Smooth muscle cell (in vitro differentiated cells): ENCODE results near the gene WSCD2. TPM values are rescaled to one million over a fixed set of nuclear protein-coding genes. Genes with fewer than 3 reads are reported as not detected.

Source experiments
- DNase-seq: peaks from one replicate; lab custom pipeline; 2025; ENCODE audit not compliant: unreplicated experiment; lab: John Stamatoyannopoulos, UW
- H2AFZ ChIP-seq: fragments of 200-600 bp; sonication (generic); 2 replicates; pipeline ENCODE4 v1.6.0; 2016; ENCODE audit warnings: antibody characterized with exemption, low read depth, mild to moderate bottlenecking
- H3F3A ChIP-seq: fragments of 200-600 bp; sonication (generic); 2 replicates; pipeline ENCODE4 v1.6.0; 2017; ENCODE audit warnings: antibody characterized with exemption, low read depth
- H3K27ac ChIP-seq: fragments of 200-600 bp; sonication (generic); 2 replicates; pipeline ENCODE4 v1.5.1; 2016; ENCODE audit warnings: low read depth, mild to moderate bottlenecking
- H3K27me3 ChIP-seq: fragments of 200-600 bp; sonication (generic); 2 replicates; pipeline ENCODE4 v1.6.1; 2016; ENCODE audit warnings: low read depth, mild to moderate bottlenecking
- H3K36me3 ChIP-seq: fragments of 200-600 bp; sonication (generic); 2 replicates; pipeline ENCODE4 v1.5.1; 2016; ENCODE audit warnings: low read depth
- H3K4me1 ChIP-seq: fragments of 200-600 bp; sonication (generic); 2 replicates; pipeline ENCODE4 v1.5.1; 2016; ENCODE audit warnings: low read depth
- H3K4me2 ChIP-seq: fragments of 200-600 bp; sonication (generic); 2 replicates; pipeline ENCODE4 v1.6.0; 2016; ENCODE audit warnings: mild to moderate bottlenecking
- H3K4me3 ChIP-seq: fragments of 200-600 bp; sonication (generic); 2 replicates; pipeline ENCODE4 v1.5.1; 2016; ENCODE audit warnings: mild to moderate bottlenecking
- H3K79me2 ChIP-seq: fragments of 200-600 bp; sonication (generic); 2 replicates; pipeline ENCODE4 v1.6.0; 2016; ENCODE audit warnings: low read depth, mild to moderate bottlenecking
- H3K9ac ChIP-seq: fragments of 200-600 bp; sonication (generic); 2 replicates; pipeline ENCODE4 v1.6.0; 2016; ENCODE audit warnings: low read depth
- H3K9me3 ChIP-seq: fragments of 200-600 bp; sonication (generic); replicated peaks from 2 replicates; pipeline ENCODE4 v1.5.1; 2016; ENCODE audit warnings: low read depth
- H4K20me1 ChIP-seq: fragments of 200-600 bp; sonication (generic); 2 replicates; pipeline ENCODE4 v1.6.0; 2016; ENCODE audit warnings: low read depth
- CTCF ChIP-seq: fragments of 200-600 bp; sonication (generic); IDR thresholded peaks from 2 replicates; pipeline ENCODE4 v1.5.1; 2017; ENCODE audit warnings: borderline replicate concordance, mild to moderate bottlenecking, antibody characterized with exemption; ENCODE audit not compliant: insufficient read depth, poor library complexity, severe bottlenecking
- WGBS: methylation state at CpG from one replicate; pipeline ENCODE4 v1.1.7; 2016; ENCODE audit warnings: low lambda C conversion rate; 5-methylcytosine and 5-hydroxymethylcytosine counted together
- polyA plus RNA-seq: library from polyadenylated mRNA; unstranded; fragments of >200 nt; fragmentation: Nextera tagmentation; extraction: Ambion mirVana; gene quantifications from 2 replicates; pipeline ENCODE4 v1.2.1, GENCODE V29; 2016
- total RNA-seq: library from RNA; depleted of rRNA; stranded (reverse); fragments of >200 nt; gene quantifications from 2 replicates; pipeline ENCODE4 v1.2.3, GENCODE V29; 2014

The WSCD2 gene
- total and polyA plus RNA-seq, 2 experiments from 2014 or later: 0.13 TPM

- Histone ChIP-seq H3K4me2 (no peak overlapping the region), H2AFZ (no peak overlapping the region), H3F3A (no peaks in the 10 kb centered on the region), H3K27me3 (peaks cover 6% of the 10 kb centered on the region), H4K20me1 (no peaks in the 10 kb centered on the region), H3K9ac (no peak overlapping the region), H3K79me2 (no peaks in the 10 kb centered on the region), H3K4me3 (no peak overlapping the region), H3K4me1 (no peaks in the 10 kb centered on the region), H3K27ac (no peak overlapping the region), H3K36me3 (no peaks in the 10 kb centered on the region), H3K9me3 (no peaks in the 10 kb centered on the region)
- no peak for DNase-seq
- no peak for TF ChIP-seq CTCF
- WGBS: 83% methylated on average over 5 of the region's 5 CpGs
These were observed 27.6 kb downstream of the WSCD2 start for GRCh38 chr12:108156717-108157116.

GRCh38 chr12:108157870-108158459 is 28.9 kb downstream of the WSCD2 start:
- Histone ChIP-seq H3F3A (no peaks in the 10 kb centered on the region), H3K4me3 (no peak overlapping the region), H3K79me2 (no peaks in the 10 kb centered on the region), H2AFZ (no peak overlapping the region), H4K20me1 (no peaks in the 10 kb centered on the region), H3K27me3 (peaks cover 6% of the 10 kb centered on the region), H3K9me3 (no peaks in the 10 kb centered on the region), H3K9ac (no peak overlapping the region), H3K4me2 (no peak overlapping the region), H3K27ac (no peak overlapping the region), H3K4me1 (no peaks in the 10 kb centered on the region), H3K36me3 (no peaks in the 10 kb centered on the region)
- 78% methylated on average over 8 of the region's 8 CpGs for WGBS
- TF ChIP-seq CTCF: no peak
- DNase-seq: no peak

GRCh38 chr12:108162207-108162606 is 33.1 kb downstream of the WSCD2 start:
- H3K79me2 ChIP-seq: no peaks in the 10 kb centered on the region
- H3K36me3 ChIP-seq: no peaks in the 10 kb centered on the region
- no peak overlapping the region for H2AFZ ChIP-seq
- H4K20me1 ChIP-seq: no peaks in the 10 kb centered on the region
- H3F3A ChIP-seq: no peaks in the 10 kb centered on the region
- no peak for TF ChIP-seq CTCF
- H3K4me3 ChIP-seq: no peak overlapping the region
- DNase-seq: no peak
- no peaks in the 10 kb centered on the region for H3K4me1 ChIP-seq
- no peaks in the 10 kb centered on the region for H3K9me3 ChIP-seq
- 85% methylated on average over 4 of the region's 4 CpGs for WGBS
- H3K4me2 ChIP-seq: no peak overlapping the region
- no peak overlapping the region for H3K9ac ChIP-seq
- no peak overlapping the region for H3K27ac ChIP-seq
- H3K27me3 ChIP-seq: peaks cover 11% of the 10 kb centered on the region

GRCh38 chr12:108166505-108166904 is 37.4 kb downstream of the WSCD2 start:
- WGBS: 75% methylated on average over 5 of the region's 5 CpGs
- Histone ChIP-seq H3K4me1 (no peaks in the 10 kb centered on the region), H3K4me2 (no peak overlapping the region), H2AFZ (no peak overlapping the region), H3K79me2 (no peaks in the 10 kb centered on the region), H3K4me3 (no peak overlapping the region), H3K9me3 (no peaks in the 10 kb centered on the region), H3K27me3 (peaks cover 18% of the 10 kb centered on the region), H3F3A (no peaks in the 10 kb centered on the region), H3K27ac (no peak overlapping the region), H4K20me1 (no peaks in the 10 kb centered on the region), H3K9ac (no peak overlapping the region), H3K36me3 (no peaks in the 10 kb centered on the region)
- no peak for DNase-seq
- no peak for TF ChIP-seq CTCF
